Spleen (tissue), 11 donors: ENCODE data around the gene FAM228B. TPM values are rescaled to one million over a fixed set of nuclear protein-coding genes. Genes with fewer than 3 reads are reported as not detected.

Source experiments
- DNase-seq: peaks from one replicate; pipeline ENCODE4 v3.0.0-alpha.2; 2020
- H3K27ac ChIP-seq, 8 donors: fragments of 200-600 bp; sonication (generic) in 7 of 8; 1 replicate in 4 of 8; 2 replicates in 4 of 8; pipeline versions ENCODE4 v1.5.0 to v1.8.0; 2016 to 2021; ENCODE audit warnings: inconsistent platforms in 4 of 8, mild to moderate bottlenecking in 4 of 8, moderate library complexity in 1 of 8
- H3K27me3 ChIP-seq, 7 donors: fragments of 200-600 bp; sonication (generic) in 6 of 7; replicated peaks in 1 of 7; 1 replicate in 4 of 7; 2 replicates in 3 of 7; pipeline versions ENCODE4 v1.5.0 to v1.8.0; 2016 to 2021; ENCODE audit warnings: inconsistent platforms in 3 of 7, mild to moderate bottlenecking in 1 of 7
- H3K36me3 ChIP-seq, 6 donors: fragments of 200-600 bp; sonication (generic) in 5 of 6; 1 replicate in 4 of 6; 2 replicates in 2 of 6; pipeline versions ENCODE4 v1.5.0 to v1.8.0; 2016 to 2021; ENCODE audit warnings: inconsistent platforms in 2 of 6
- H3K4me1 ChIP-seq, 6 donors: fragments of 200-600 bp; sonication (generic) in 5 of 6; 1 replicate in 3 of 6; 2 replicates in 3 of 6; pipeline versions ENCODE4 v1.5.0 to v1.8.0; 2016 to 2021; ENCODE audit warnings: inconsistent platforms in 3 of 6
- H3K4me3 ChIP-seq, 8 donors: fragments of 200-600 bp; sonication (generic) in 7 of 8; 1 replicate in 4 of 8; 2 replicates in 4 of 8; pipeline versions ENCODE4 v1.5.0 to v1.8.0; 2016 to 2021; ENCODE audit warnings: inconsistent platforms in 4 of 8, mild to moderate bottlenecking in 4 of 8, moderate library complexity in 2 of 8
- H3K9me3 ChIP-seq, 8 donors: fragments of 200-600 bp; sonication (generic) in 7 of 8; 1 replicate in 4 of 8; 2 replicates in 4 of 8; pipeline versions ENCODE4 v1.5.0 to v1.8.0; 2016 to 2021; ENCODE audit warnings: inconsistent platforms in 4 of 8
- POLR2A ChIP-seq, 3 donors: fragments of 450-650 bp; IDR thresholded peaks; one replicate each; pipeline ENCODE4 v1.5.1; 2017; ENCODE audit warnings: antibody characterized with exemption in 3 of 3, mild to moderate bottlenecking in 1 of 3
- POLR2AphosphoS5 ChIP-seq, 3 donors: sonication (generic); formaldehyde crosslinking; IDR thresholded peaks; one replicate each; pipeline ENCODE4 v1.5.1; 2017; ENCODE audit warnings: antibody characterized with exemption in 3 of 3
- WGBS, 5 donors: extraction: QIAGEN DNeasy Blood & Tissue Kit in 3 of 5; methylation state at CpG; one replicate each; pipeline versions ENCODE4 v1.1.5 to v1.1.7; 2013 to 2018; 5-methylcytosine and 5-hydroxymethylcytosine counted together
- intact Hi-C: fragments of 100-400 bp; cut with DNase I; formaldehyde crosslinking; loops from one replicate; pipeline ENCODE4 v1.15.0; 2023; ENCODE audit warnings: low total_unique reads
- polyA plus RNA-seq, 3 donors: library from polyadenylated mRNA; stranded (reverse); fragments of 200-250 nt; gene quantifications; one replicate each; pipeline ENCODE4 v1.2.1, GENCODE V29; 2013
- total RNA-seq, 7 donors: library from RNA; depleted of rRNA in 3 of 7; stranded (reverse); fragments of >200 nt in 3 of 7; fragmentation: NEBNext Ultra II Directional in 4 of 7; extraction: Animal tissue kit (Norgen Biotek cat#: 25700) in 4 of 7; gene quantifications; one replicate each; pipeline versions ENCODE4 v1.1.0 to v1.2.1, GENCODE V29; 2016 to 2021
- TF ChIP-seq, protein P1 (sequence below), 11 experiments: fragments of 200-600 bp in 7 of 11; fragments of 450-650 bp in 4 of 11; sonication (generic) in 4 of 11; IDR thresholded peaks in 8 of 11; conservative IDR thresholded peaks in 3 of 11; 1 replicate in 7 of 11; 2 replicates in 4 of 11; pipeline versions ENCODE4 v1.4.0 to v1.8.0; 2016 to 2021; ENCODE audit warnings: antibody characterized with exemption in 11 of 11, inconsistent platforms in 4 of 11, mild to moderate bottlenecking in 1 of 11
- donor health status: healthy with polysubstance abuse.
- donor health status: DM: no; HTN: no; CAD: no; lungs with moderate emphysema.
- donor health status: DM: no; HTN: no; CAD: no.
- donor health status: Bipolar disorder and iron deficiency.
- donor health status: healthy.
- donor health status: DM: no; HTN: no; CAD: no.
- donor health status: DM: yes; HTN: yes; CAD: no.

The FAM228B gene
- total and polyA plus RNA-seq, 10 donors = 12.8 to 37.7 (median 29.2) TPM

- WGBS, 5 donors = 88 to 100% (median 92%) methylated on average over 1 of the region's 1 CpG
- peaks cover 0 to 8% (median 0%) of the 10 kb centered on the region in 7 donors for H3K27me3 ChIP-seq
- H3K4me1 ChIP-seq = no peaks in the 10 kb centered on the region
- TF ChIP-seq, protein P1, sequence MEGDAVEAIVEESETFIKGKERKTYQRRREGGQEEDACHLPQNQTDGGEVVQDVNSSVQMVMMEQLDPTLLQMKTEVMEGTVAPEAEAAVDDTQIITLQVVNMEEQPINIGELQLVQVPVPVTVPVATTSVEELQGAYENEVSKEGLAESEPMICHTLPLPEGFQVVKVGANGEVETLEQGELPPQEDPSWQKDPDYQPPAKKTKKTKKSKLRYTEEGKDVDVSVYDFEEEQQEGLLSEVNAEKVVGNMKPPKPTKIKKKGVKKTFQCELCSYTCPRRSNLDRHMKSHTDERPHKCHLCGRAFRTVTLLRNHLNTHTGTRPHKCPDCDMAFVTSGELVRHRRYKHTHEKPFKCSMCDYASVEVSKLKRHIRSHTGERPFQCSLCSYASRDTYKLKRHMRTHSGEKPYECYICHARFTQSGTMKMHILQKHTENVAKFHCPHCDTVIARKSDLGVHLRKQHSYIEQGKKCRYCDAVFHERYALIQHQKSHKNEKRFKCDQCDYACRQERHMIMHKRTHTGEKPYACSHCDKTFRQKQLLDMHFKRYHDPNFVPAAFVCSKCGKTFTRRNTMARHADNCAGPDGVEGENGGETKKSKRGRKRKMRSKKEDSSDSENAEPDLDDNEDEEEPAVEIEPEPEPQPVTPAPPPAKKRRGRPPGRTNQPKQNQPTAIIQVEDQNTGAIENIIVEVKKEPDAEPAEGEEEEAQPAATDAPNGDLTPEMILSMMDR (IDR thresholded peaks at IDR 0.05 in 8 of 11, conservative IDR thresholded peaks at IDR 0.05 in 3 of 11) = no peak
- no peak for TF ChIP-seq POLR2A (IDR thresholded peaks at IDR 0.05)
- no peak for TF ChIP-seq POLR2AphosphoS5 (IDR thresholded peaks at IDR 0.05)
- H3K9me3 ChIP-seq = no peaks in the 10 kb centered on the region
- intact Hi-C loops = no loop called here
- no peaks in the 10 kb centered on the region for H3K36me3 ChIP-seq
- no peak overlapping the region for H3K4me3 ChIP-seq
- no peak overlapping the region for H3K27ac ChIP-seq
- no peak for DNase-seq
These were observed 53.1 kb downstream of the FAM228B start for GRCh38 chr2:24176326-24176725.

- H3K36me3 ChIP-seq = no peaks in the 10 kb centered on the region
These were observed 56.4 kb downstream of the FAM228B start for GRCh38 chr2:24179683-24180082.

GRCh38 chr2:24181849-24182248 lies 58.6 kb downstream of the FAM228B start:
- DNase-seq = no peak
- no peaks in the 10 kb centered on the region for H3K4me1 ChIP-seq
- H3K27ac ChIP-seq = no peak overlapping the region
- H3K9me3 ChIP-seq = no peaks in the 10 kb centered on the region
- WGBS, 5 donors = 59 to 73% (median 67%) methylated on average over 6 of the region's 6 CpGs
- TF ChIP-seq POLR2AphosphoS5 (IDR thresholded peaks at IDR 0.05) = no peak
- TF ChIP-seq, protein P1 (IDR thresholded peaks at IDR 0.05 in 8 of 11, conservative IDR thresholded peaks at IDR 0.05 in 3 of 11) = no peak
- TF ChIP-seq POLR2A (IDR thresholded peaks at IDR 0.05) = no peak
- no peak overlapping the region for H3K4me3 ChIP-seq
- H3K27me3 ChIP-seq = no peaks in the 10 kb centered on the region
- no peaks in the 10 kb centered on the region for H3K36me3 ChIP-seq
- intact Hi-C loops = no loop called here

More at GRCh38 chr2:24179683-24180082, 56.4 kb downstream of the FAM228B start:
- Histone ChIP-seq H3K27ac (no peak overlapping the region), H3K9me3 (no peaks in the 10 kb centered on the region), H3K4me1 (no peaks in the 10 kb centered on the region), H3K27me3 (peaks cover 0 to 6% (median 0%) of the 10 kb centered on the region in 7 donors), H3K4me3 (no peak overlapping the region)
- intact Hi-C loops = no loop called here
- no peak for DNase-seq
- TF ChIP-seq POLR2AphosphoS5 (IDR thresholded peaks at IDR 0.05) (no peak), POLR2A (IDR thresholded peaks at IDR 0.05) (no peak)
- TF ChIP-seq, protein P1 (IDR thresholded peaks at IDR 0.05 in 8 of 11, conservative IDR thresholded peaks at IDR 0.05 in 3 of 11) = no peak

DNA sequence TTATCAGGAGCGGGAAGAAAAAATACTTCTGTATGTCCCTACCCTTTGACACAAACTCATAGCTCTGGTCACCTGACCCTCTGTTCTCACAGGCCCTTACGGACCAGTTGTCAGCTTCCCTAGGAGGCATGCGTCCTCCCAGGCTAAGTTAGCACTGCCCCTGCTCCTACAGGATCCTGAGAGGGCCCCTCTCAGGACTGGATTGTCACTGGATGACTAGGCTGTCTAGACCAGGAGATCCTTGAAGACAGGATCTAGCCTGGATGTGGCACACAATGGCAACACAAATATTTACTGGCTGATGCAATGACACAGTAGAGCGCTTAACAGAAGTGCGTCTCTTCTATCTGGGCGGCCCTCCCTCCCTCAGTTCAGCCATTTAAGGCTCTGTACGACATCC lies 59.2 kb downstream of the FAM228B start:
- Histone ChIP-seq H3K4me3 (no peak overlapping the region), H3K36me3 (no peaks in the 10 kb centered on the region), H3K4me1 (no peaks in the 10 kb centered on the region), H3K27me3 (no peaks in the 10 kb centered on the region), H3K27ac (no peak overlapping the region), H3K9me3 (peaks cover 0 to 3% (median 0%) of the 10 kb centered on the region in 8 donors)
- WGBS, 5 donors = 88 to 99% (median 95%) methylated on average over 5 to 7 of the region's 7 CpGs
- TF ChIP-seq POLR2A (IDR thresholded peaks at IDR 0.05) (no peak), POLR2AphosphoS5 (IDR thresholded peaks at IDR 0.05) (no peak)
- TF ChIP-seq, protein P1 (IDR thresholded peaks at IDR 0.05 in 8 of 11, conservative IDR thresholded peaks at IDR 0.05 in 3 of 11) = no peak
- no peak for DNase-seq
- intact Hi-C loops = no loop called here
